ENCODE results near the gene GABRB2.

The GABRB2 gene

DNA sequence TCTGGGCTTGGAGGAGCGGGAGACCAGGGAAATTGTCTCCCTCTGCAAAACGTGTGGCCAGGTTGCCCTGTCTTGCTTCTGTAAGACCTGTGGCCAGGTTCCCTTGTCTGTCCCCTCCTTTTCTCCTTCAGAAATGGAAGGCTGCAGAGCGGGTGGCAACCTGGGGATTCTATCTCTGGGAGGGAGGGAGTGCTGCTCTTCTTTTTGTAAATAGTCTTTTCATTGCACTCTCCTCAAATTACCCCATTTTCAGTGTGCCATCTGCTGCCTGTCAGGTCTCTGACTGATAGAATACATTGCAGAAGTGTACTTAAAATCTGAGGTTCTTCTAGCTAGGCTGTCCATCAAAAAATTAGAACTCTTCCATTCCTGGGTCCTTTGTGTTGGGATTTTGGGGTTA, 126.0 kb downstream of the GABRB2 start:
- H3K4me1 Mint-ChIP-seq (ENCODE audit: low read depth), result no peaks in the 10 kb centered on the region
- H3K36me3 Mint-ChIP-seq (ENCODE audit: low read depth), result no peaks in the 10 kb centered on the region
- no peaks in the 10 kb centered on the region for H3K27me3 Mint-ChIP-seq (ENCODE audit: low read depth)
- no peak overlapping the region for H3K4me3 Mint-ChIP-seq
- H3K27ac Mint-ChIP-seq, result no peak overlapping the region
- H3K9me3 Mint-ChIP-seq, result no peaks in the 10 kb centered on the region

DNA sequence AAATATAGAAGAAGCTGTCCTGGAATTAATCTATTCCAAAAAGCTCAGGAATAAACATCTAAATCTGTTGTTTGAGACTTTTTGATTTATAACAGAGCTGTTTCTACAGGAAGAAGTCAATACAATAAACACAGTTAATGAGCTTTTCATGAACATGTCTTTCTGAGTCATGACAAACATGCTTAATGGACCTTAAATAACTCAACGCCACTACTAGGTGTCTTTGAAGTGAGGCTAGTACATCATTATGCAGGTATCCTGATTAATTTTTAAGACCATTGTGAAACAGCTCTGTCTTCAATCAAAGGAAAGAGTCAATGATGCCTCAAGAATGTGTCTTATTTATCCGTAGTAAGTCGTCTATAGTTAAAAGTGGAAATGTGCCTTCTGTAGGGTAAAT, 131.6 kb downstream of the GABRB2 start:
- Mint-ChIP-seq H3K4me3 (no peak overlapping the region), H3K36me3 (ENCODE audit: low read depth) (no peaks in the 10 kb centered on the region), H3K9me3 (no peaks in the 10 kb centered on the region)

DNA sequence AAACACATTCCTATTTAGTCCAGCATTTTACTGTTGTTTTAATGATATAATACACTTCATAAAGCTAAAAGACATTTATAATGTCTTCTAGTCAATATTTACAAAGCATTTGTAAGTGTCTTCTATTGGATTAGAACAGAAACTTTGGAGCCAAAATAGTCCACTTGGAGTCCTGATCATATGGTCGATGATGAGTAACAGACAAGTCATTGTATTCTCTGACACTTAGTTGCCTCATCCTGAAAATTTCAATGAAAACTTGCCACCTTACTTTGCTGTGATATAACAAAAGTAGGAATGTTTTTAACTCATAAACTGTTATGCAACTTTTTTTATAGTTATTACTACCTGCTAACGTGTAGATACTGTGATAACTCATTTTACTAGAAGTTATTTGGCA, 132.5 kb downstream of the GABRB2 start:
- Mint-ChIP-seq H3K27me3 (ENCODE audit: low read depth) (no peaks in the 10 kb centered on the region), H3K4me1 (ENCODE audit: low read depth) (no peaks in the 10 kb centered on the region), H3K4me3 (no peak overlapping the region), H3K36me3 (ENCODE audit: low read depth) (no peaks in the 10 kb centered on the region), H3K27ac (no peak overlapping the region), H3K9me3 (no peaks in the 10 kb centered on the region)

More for the DNA sequence above, 131.6 kb downstream of the GABRB2 start:
- Mint-ChIP-seq H3K27ac (no peak overlapping the region), H3K4me1 (ENCODE audit: low read depth) (no peaks in the 10 kb centered on the region), H3K27me3 (ENCODE audit: low read depth) (no peaks in the 10 kb centered on the region)

DNA sequence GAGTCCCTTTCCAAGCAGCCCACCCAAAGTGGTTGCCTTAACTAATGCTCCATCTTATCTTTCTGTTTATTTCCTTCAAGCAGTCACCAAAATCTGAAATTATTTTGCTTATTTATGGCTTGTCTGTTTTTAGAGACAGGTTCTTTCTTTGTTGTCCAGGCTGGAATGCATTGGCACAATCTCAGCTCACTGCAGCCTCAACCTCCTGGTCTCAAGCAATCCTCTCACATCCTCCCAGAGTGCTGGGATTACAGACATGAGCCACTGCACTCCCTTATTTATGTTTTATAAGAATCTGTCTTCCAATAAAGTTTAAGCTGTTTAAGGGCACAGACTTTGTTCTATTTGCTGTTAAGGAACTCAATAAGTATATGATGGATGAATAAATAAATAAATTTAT, 133.7 kb downstream of the GABRB2 start:
- Mint-ChIP-seq H3K27ac (no peak overlapping the region), H3K27me3 (ENCODE audit: low read depth) (no peaks in the 10 kb centered on the region), H3K4me1 (ENCODE audit: low read depth) (no peaks in the 10 kb centered on the region), H3K4me3 (no peak overlapping the region), H3K9me3 (no peaks in the 10 kb centered on the region), H3K36me3 (ENCODE audit: low read depth) (no peaks in the 10 kb centered on the region)

DNA sequence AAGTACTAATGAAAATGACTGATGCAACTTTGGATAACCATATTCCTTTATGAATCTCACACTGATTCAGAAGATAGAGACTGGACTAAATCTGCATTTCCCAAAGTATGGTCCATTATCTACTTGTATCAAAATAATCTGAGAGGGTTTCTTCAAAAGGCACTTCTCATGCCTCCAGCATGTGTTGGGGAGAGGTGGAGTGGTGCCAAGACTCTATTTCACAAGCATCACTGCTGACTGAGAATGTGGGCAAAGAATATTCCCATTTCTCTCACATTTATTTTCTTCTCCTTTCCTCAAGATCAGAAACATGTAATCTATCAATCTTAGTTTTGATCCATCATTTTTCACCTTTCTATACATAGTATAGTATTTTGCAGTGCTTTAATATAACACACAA, 135.4 kb downstream of the GABRB2 start:
- H3K27ac Mint-ChIP-seq, result no peak overlapping the region
- H3K36me3 Mint-ChIP-seq (ENCODE audit: low read depth), result no peaks in the 10 kb centered on the region
- H3K9me3 Mint-ChIP-seq, result no peaks in the 10 kb centered on the region
- H3K27me3 Mint-ChIP-seq (ENCODE audit: low read depth), result no peaks in the 10 kb centered on the region
- H3K4me3 Mint-ChIP-seq, result no peak overlapping the region
- H3K4me1 Mint-ChIP-seq (ENCODE audit: low read depth), result no peaks in the 10 kb centered on the region

DNA sequence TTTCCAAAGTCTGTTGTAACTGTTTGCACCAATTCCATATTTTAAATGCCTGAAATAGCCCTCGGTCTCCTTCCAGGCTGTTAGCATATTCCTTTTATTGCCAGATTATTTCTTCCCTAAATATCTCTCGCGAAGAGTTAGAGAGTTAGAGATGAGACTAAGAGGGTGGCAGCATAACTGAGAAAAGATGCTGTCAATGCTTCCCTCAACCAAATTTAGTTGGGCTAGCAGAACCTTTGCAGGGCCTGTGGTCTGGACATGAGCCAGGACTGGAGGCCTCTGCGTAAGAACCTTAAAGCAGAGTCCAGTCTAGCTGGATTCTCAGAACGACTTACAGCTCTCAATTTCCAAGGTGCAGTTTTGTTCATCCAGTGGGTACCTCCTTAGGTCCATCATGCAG, 135.9 kb downstream of the GABRB2 start:
- H3K4me1 Mint-ChIP-seq (ENCODE audit: low read depth), result no peaks in the 10 kb centered on the region
- H3K27ac Mint-ChIP-seq, result no peak overlapping the region
- H3K4me3 Mint-ChIP-seq, result no peak overlapping the region
- no peaks in the 10 kb centered on the region for H3K27me3 Mint-ChIP-seq (ENCODE audit: low read depth)
- H3K36me3 Mint-ChIP-seq (ENCODE audit: low read depth), result no peaks in the 10 kb centered on the region
- no peaks in the 10 kb centered on the region for H3K9me3 Mint-ChIP-seq

DNA sequence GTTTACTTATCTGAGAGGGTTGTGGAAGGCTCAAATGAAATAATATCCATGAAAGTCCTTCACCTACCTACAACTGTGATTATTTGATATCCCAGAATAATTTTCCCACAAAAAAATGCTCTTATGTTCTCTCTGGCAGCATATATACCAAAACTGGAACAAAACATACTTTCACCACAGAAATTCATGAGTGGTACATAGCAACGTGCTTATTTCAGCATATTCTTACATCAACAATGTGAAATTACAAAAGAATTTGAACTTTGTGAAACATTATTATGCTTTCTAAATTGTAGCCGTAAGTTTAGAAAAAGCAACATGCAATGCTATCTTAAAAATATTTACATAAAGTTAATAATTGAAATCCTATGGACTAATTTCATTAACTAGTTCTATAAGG, 137.1 kb downstream of the GABRB2 start:
- no peaks in the 10 kb centered on the region for H3K9me3 Mint-ChIP-seq
- no peaks in the 10 kb centered on the region for H3K36me3 Mint-ChIP-seq (ENCODE audit: low read depth)
- H3K27me3 Mint-ChIP-seq (ENCODE audit: low read depth), result no peaks in the 10 kb centered on the region
- H3K4me1 Mint-ChIP-seq (ENCODE audit: low read depth), result no peaks in the 10 kb centered on the region
- no peak overlapping the region for H3K27ac Mint-ChIP-seq
- H3K4me3 Mint-ChIP-seq, result no peak overlapping the region

DNA sequence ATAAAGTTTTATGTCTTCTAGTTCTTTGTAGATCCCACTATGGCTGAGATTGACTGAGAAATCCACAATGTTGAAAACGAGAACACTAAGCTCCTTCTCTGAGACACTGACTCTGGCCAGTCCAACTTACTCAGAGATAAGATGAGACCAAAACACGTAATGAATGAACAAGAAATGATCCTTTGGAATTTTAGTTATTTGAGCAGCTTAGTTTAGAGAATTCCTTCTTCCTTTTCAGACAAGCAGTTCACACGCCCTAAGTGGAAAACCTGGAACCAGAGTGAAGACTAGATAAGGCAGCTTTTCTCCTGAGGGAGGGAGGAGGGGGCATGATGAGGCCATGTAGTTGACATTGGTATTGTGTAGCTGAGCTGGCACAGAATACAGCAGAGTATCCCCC, 139.6 kb downstream of the GABRB2 start:
- H3K27me3 Mint-ChIP-seq (ENCODE audit: low read depth), result no peaks in the 10 kb centered on the region
- H3K27ac Mint-ChIP-seq, result no peak overlapping the region

DNA sequence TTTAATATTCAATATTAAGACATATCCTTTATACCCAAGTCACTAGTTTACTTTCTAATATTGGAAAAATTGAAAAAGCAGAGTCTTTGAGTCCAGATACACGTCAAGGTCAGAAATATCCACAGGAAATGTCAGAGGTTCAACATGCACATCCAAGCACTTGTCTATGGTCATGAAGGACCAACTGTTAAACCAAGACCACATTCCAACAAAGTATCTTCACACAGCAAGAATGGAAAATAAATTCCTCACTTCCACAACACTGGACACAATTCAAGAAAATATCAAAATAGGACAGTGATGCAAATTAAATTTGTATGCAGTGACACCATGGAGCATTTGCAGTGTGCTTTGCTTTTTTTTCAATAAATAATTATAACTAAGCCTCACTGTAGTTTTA, 142.5 kb downstream of the GABRB2 start:
- H3K4me3 Mint-ChIP-seq, result no peak overlapping the region
- H3K9me3 Mint-ChIP-seq, result no peaks in the 10 kb centered on the region
- H3K27ac Mint-ChIP-seq, result no peak overlapping the region
- no peaks in the 10 kb centered on the region for H3K36me3 Mint-ChIP-seq (ENCODE audit: low read depth)
- no peaks in the 10 kb centered on the region for H3K27me3 Mint-ChIP-seq (ENCODE audit: low read depth)
- no peaks in the 10 kb centered on the region for H3K4me1 Mint-ChIP-seq (ENCODE audit: low read depth)

More for the DNA sequence above, 139.6 kb downstream of the GABRB2 start:
- Mint-ChIP-seq H3K4me1 (ENCODE audit: low read depth) (no peaks in the 10 kb centered on the region), H3K36me3 (ENCODE audit: low read depth) (no peaks in the 10 kb centered on the region), H3K4me3 (no peak overlapping the region), H3K9me3 (no peaks in the 10 kb centered on the region)

DNA sequence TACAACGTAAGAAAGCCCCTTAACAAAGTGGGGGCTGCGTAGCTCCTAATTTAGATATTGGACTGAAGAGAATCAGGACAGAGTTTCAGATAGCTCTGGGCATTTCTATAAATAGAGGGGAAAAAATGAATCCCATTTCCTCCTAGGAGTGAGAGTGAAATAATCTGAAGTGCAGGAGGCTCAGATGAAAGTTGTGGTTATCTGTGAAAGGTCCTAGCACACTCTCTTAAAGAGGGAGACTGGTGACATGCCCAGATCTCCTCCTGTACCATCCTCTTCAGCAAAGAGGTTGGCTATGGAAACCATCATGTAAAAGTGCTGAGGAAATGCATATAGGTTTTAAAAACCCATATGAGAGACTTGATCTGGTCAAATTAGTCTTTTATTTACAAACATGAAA, 143.4 kb downstream of the GABRB2 start:
- Mint-ChIP-seq H3K36me3 (ENCODE audit: low read depth) (no peaks in the 10 kb centered on the region), H3K27me3 (ENCODE audit: low read depth) (no peaks in the 10 kb centered on the region), H3K9me3 (no peaks in the 10 kb centered on the region), H3K4me3 (no peak overlapping the region), H3K4me1 (ENCODE audit: low read depth) (no peaks in the 10 kb centered on the region), H3K27ac (no peak overlapping the region)

DNA sequence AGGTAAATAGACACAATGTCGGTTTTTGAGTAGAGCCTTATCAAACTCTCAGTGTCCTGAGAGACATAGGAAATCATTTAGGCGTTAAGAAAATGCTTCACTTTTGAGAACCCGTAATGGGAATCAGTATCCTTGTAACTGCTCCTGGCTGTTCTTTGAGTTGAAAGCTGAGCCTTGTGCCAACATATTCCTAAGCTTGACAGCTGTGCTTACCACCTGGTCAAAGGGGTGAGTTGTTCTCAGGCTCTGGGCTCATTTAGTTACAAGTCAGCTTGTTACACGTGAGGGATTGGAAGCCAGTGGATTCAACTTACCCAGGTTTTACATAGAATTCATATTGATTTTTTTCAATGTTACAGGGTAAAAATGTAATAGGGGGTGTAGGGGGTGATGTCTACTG, 145.9 kb downstream of the GABRB2 start:
- H3K36me3 Mint-ChIP-seq (ENCODE audit: low read depth), result no peaks in the 10 kb centered on the region
- H3K4me3 Mint-ChIP-seq, result no peak overlapping the region
- no peaks in the 10 kb centered on the region for H3K9me3 Mint-ChIP-seq
- H3K4me1 Mint-ChIP-seq (ENCODE audit: low read depth), result no peaks in the 10 kb centered on the region
- H3K27me3 Mint-ChIP-seq (ENCODE audit: low read depth), result no peaks in the 10 kb centered on the region
- H3K27ac Mint-ChIP-seq, result no peak overlapping the region

DNA sequence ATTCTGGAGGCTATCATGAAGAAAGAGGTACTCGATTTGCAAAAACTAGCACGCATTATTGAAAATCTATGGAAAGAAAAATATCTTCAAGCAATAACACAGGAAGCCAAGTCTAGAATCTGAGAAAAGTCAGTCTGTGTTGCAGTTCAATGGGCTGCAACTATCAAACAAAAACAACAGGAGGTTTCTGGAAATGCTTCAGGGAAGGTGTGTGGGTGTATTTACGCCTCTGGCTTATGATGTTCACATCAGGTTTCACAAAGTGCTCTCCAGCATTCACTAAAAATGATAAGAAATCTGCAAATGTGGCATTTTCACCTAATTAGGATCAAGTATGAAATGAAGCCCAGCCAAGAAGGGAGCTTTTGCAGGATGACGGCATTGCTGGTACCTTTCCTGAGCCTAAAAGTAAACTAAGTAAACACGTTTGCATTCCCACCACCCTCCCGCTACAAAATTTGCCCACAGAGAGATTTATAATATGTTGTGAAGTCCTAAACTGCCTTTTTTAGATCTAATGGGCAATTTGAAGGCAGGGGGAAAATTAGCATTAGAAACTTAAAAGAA, 146.4 kb downstream of the GABRB2 start:
- Mint-ChIP-seq H3K9me3 (no peaks in the 10 kb centered on the region), H3K4me1 (ENCODE audit: low read depth) (no peaks in the 10 kb centered on the region), H3K36me3 (ENCODE audit: low read depth) (no peaks in the 10 kb centered on the region), H3K27me3 (ENCODE audit: low read depth) (no peaks in the 10 kb centered on the region), H3K4me3 (no peak overlapping the region), H3K27ac (no peak overlapping the region)

DNA sequence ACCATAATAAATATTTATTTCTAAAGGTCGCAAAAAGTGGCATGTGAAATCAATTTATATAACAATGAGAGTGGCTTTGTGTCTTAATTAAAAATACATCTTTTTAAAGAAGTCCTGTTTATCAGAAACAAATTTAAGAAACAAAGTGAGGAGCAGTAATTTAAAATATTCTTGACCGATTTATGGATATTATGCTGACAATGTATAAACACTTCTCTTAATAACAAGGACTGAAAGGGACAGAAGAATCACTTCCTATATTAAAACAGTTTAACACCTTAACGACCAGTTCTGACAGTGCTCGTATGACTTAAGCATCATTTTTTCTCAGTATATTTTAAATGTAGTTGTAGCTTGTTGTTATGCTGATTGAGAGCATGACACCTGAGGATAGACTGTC, 149.1 kb downstream of the GABRB2 start:
- Mint-ChIP-seq H3K4me1 (ENCODE audit: low read depth) (no peaks in the 10 kb centered on the region), H3K27me3 (ENCODE audit: low read depth) (no peaks in the 10 kb centered on the region), H3K4me3 (no peak overlapping the region), H3K9me3 (no peaks in the 10 kb centered on the region), H3K36me3 (ENCODE audit: low read depth) (no peaks in the 10 kb centered on the region), H3K27ac (no peak overlapping the region)

DNA sequence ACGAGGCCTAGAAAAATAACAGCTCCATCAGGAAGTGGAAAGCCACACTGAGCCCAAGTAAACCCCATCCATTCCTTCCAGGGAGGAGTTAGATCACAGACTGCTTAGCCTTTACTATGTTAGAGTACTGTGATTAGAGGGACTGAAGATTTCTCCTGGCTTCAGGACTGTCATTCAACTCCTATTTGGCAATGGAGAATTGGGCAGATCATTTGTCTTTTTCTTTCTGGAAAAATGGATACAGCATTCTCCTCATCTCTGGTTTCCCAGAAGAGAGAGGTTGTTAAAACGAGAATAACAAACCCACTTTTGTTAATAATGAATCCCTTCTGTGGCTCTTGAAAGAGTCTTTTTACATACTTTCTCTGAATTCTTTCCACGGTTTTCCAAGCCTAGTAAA, 150.4 kb downstream of the GABRB2 start:
- H3K4me3 Mint-ChIP-seq, result no peak overlapping the region

DNA sequence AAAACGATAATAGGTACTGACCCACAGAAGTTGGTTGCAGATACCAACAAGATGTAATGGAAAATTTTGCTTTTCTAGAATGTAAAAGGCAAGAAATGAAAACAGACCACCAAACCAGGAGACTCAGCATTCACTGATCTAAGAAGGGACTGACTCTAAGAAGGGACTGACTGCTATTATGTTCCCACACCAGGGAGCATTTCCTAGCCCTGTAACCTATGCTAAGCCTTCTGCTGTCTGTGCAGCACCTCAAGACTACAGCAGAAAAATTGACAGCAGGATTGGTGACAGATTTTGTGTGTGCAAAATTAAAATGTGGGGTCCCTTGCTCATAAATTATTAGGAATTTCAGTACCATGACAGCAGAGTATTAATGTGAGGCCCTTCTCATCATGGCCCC, 154.8 kb downstream of the GABRB2 start:
- Mint-ChIP-seq H3K27me3 (ENCODE audit: low read depth) (no peaks in the 10 kb centered on the region), H3K4me3 (no peak overlapping the region)

More for the DNA sequence above, 150.4 kb downstream of the GABRB2 start:
- Mint-ChIP-seq H3K36me3 (ENCODE audit: low read depth) (no peaks in the 10 kb centered on the region), H3K9me3 (no peaks in the 10 kb centered on the region), H3K27ac (no peak overlapping the region), H3K4me1 (ENCODE audit: low read depth) (no peaks in the 10 kb centered on the region), H3K27me3 (ENCODE audit: low read depth) (no peaks in the 10 kb centered on the region)

DNA sequence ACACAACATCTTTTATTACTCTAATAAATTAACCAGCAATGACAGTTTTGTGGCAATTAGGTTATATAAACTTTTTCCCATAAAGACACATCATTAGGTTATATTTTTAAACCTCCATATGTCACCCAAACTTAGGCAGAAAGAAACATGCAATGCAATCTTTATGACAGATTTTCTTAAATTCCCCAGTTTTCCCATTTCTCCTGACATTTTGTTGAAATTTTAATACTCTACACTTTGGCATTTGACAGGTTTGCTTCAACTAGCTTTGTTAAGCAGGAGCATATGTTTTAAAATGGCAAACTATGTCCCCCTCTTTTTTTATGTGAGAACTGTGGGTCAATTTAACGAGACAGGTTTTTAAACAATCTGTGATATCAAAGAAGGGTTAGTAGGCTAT, 155.5 kb downstream of the GABRB2 start:
- no peaks in the 10 kb centered on the region for H3K4me1 Mint-ChIP-seq (ENCODE audit: low read depth)
- no peaks in the 10 kb centered on the region for H3K9me3 Mint-ChIP-seq
- H3K4me3 Mint-ChIP-seq, result no peak overlapping the region
- no peaks in the 10 kb centered on the region for H3K27me3 Mint-ChIP-seq (ENCODE audit: low read depth)
- H3K27ac Mint-ChIP-seq, result no peak overlapping the region
- H3K36me3 Mint-ChIP-seq (ENCODE audit: low read depth), result no peaks in the 10 kb centered on the region

More for the DNA sequence above, 154.8 kb downstream of the GABRB2 start:
- Mint-ChIP-seq H3K36me3 (ENCODE audit: low read depth) (no peaks in the 10 kb centered on the region), H3K4me1 (ENCODE audit: low read depth) (no peaks in the 10 kb centered on the region), H3K9me3 (no peaks in the 10 kb centered on the region), H3K27ac (no peak overlapping the region)
